Upper lobe of left lung (tissue), 6 donors: ENCODE data around the gene PRKAA1. TPM values are rescaled to one million over a fixed set of nuclear protein-coding genes. Genes with fewer than 3 reads are reported as not detected.

Experiments
- ATAC-seq, 2 donors: fragments of 200-7000 bp; cut with Tn5 transposase; one replicate each; pipeline ENCODE4 v1.9.1; 2022; ENCODE audit warnings: mild to moderate bottlenecking in 2 of 2, moderate library complexity in 2 of 2; ENCODE audit not compliant: low FRiP score in 2 of 2
- DNase-seq, 2 donors: peaks; one replicate each; pipeline ENCODE4 v3.0.0-alpha.2; 2019 to 2020
- H3K27ac ChIP-seq, 4 donors: fragments of 200-600 bp; sonication (generic); one replicate each; pipeline ENCODE4 v1.5.1; 2016 to 2019
- H3K27me3 ChIP-seq, 4 donors: fragments of 200-600 bp; sonication (generic); one replicate each; pipeline ENCODE4 v1.5.1; 2017 to 2019
- H3K36me3 ChIP-seq, 4 donors: fragments of 200-600 bp; sonication (generic); one replicate each; pipeline ENCODE4 v1.5.1; 2016 to 2019
- H3K4me1 ChIP-seq, 4 donors: fragments of 200-600 bp; sonication (generic); one replicate each; pipeline ENCODE4 v1.5.1; 2018 to 2019
- H3K4me3 ChIP-seq, 4 donors: fragments of 200-600 bp; sonication (generic); one replicate each; pipeline ENCODE4 v1.5.1; 2017 to 2019; ENCODE audit warnings: mild to moderate bottlenecking in 2 of 4, moderate library complexity in 1 of 4
- H3K9me3 ChIP-seq, 4 donors: fragments of 200-600 bp; sonication (generic); one replicate each; pipeline ENCODE4 v1.5.1; 2018 to 2019
- EP300 ChIP-seq, 4 donors: sonication (generic); formaldehyde crosslinking; IDR thresholded peaks; one replicate each; pipeline ENCODE4 v1.5.1; 2017; ENCODE audit warnings: antibody characterized with exemption in 4 of 4, control low read depth in 2 of 4
- POLR2A ChIP-seq, 4 donors: fragments of 450-650 bp; IDR thresholded peaks; one replicate each; pipeline ENCODE4 v1.5.1; 2016 to 2017; ENCODE audit warnings: antibody characterized with exemption in 4 of 4, mild to moderate bottlenecking in 2 of 4
- POLR2AphosphoS5 ChIP-seq, 2 donors: sonication (generic); formaldehyde crosslinking; IDR thresholded peaks; one replicate each; pipeline ENCODE4 v1.5.1; 2017; ENCODE audit warnings: antibody characterized with exemption in 2 of 2
- WGBS, 2 donors: methylation state at CpG; one replicate each; pipeline ENCODE4 v1.1.5; 2017 to 2018; 5-methylcytosine and 5-hydroxymethylcytosine counted together
- total RNA-seq, 6 donors: library from RNA; depleted of rRNA in 4 of 6; stranded (reverse); fragments of >200 nt in 4 of 6; gene quantifications; one replicate each; pipeline versions ENCODE4 v1.1.0 to v1.2.1, GENCODE V29; 2016 to 2021
- TF ChIP-seq, protein P1 (sequence below), 6 experiments: fragments of 450-650 bp in 4 of 6; fragments of 200-600 bp in 2 of 6; sonication (generic) in 2 of 6; IDR thresholded peaks; one replicate each; pipeline ENCODE4 v1.5.1; 2016 to 2019; ENCODE audit warnings: antibody characterized with exemption in 6 of 6
- donor health status: DM: no; HTN: no; CAD: no; lungs with moderate emphysema.
- donor health status: DM: no; HTN: yes; CAD: no; lungs with severe emphysema.

Gene PRKAA1
- total RNA-seq, 6 donors from 2014 or later: 53.9 to 94.7 (median 74.5) TPM

DNA sequence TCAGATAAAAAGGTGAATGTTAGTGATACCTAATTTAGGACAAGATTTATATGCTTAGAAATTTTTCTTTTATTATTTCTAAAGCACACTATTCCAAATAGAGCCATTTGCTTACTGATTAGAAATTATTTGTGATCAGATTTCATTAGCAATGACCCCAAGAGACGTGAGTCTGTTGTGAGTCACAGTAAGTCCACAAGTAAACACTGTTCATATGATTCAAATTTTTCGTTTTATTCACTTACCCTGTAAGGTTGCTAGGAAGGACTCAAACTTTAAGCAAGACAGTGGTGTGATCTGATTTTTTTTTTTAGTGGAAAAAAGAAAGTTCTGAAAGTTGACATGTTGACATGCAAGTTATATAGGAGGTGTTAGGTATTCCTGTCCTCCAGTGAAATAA, 44.2 kb upstream of the PRKAA1 start:
- 26 to 35% methylated on average over 2 of the region's 2 CpGs for WGBS, 2 donors
- H3K9me3 ChIP-seq: no peaks in the 10 kb centered on the region
- H3K27ac ChIP-seq: peak overlapping the region; percentile 75 to 90 (median 86)
- no peak for TF ChIP-seq EP300 (IDR thresholded peaks at IDR 0.05)
- no peak for TF ChIP-seq POLR2A (IDR thresholded peaks at IDR 0.05)
- no peak for TF ChIP-seq POLR2AphosphoS5 (IDR thresholded peaks at IDR 0.05)
- TF ChIP-seq, protein P1, sequence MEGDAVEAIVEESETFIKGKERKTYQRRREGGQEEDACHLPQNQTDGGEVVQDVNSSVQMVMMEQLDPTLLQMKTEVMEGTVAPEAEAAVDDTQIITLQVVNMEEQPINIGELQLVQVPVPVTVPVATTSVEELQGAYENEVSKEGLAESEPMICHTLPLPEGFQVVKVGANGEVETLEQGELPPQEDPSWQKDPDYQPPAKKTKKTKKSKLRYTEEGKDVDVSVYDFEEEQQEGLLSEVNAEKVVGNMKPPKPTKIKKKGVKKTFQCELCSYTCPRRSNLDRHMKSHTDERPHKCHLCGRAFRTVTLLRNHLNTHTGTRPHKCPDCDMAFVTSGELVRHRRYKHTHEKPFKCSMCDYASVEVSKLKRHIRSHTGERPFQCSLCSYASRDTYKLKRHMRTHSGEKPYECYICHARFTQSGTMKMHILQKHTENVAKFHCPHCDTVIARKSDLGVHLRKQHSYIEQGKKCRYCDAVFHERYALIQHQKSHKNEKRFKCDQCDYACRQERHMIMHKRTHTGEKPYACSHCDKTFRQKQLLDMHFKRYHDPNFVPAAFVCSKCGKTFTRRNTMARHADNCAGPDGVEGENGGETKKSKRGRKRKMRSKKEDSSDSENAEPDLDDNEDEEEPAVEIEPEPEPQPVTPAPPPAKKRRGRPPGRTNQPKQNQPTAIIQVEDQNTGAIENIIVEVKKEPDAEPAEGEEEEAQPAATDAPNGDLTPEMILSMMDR (IDR thresholded peaks at IDR 0.05): no peak
- peak overlapping the region; percentile 34 to 59 (median 42) for H3K4me3 ChIP-seq
- peaks cover 10 to 26% (median 19%) of the 10 kb centered on the region in 4 donors for H3K4me1 ChIP-seq
- H3K36me3 ChIP-seq: peaks cover 0 to 15% (median 3%) of the 10 kb centered on the region in 4 donors
- H3K27me3 ChIP-seq: no peaks in the 10 kb centered on the region
- ATAC-seq (peak in 1 of 2 donors; percentile 64), DNase-seq (no peak)

DNA sequence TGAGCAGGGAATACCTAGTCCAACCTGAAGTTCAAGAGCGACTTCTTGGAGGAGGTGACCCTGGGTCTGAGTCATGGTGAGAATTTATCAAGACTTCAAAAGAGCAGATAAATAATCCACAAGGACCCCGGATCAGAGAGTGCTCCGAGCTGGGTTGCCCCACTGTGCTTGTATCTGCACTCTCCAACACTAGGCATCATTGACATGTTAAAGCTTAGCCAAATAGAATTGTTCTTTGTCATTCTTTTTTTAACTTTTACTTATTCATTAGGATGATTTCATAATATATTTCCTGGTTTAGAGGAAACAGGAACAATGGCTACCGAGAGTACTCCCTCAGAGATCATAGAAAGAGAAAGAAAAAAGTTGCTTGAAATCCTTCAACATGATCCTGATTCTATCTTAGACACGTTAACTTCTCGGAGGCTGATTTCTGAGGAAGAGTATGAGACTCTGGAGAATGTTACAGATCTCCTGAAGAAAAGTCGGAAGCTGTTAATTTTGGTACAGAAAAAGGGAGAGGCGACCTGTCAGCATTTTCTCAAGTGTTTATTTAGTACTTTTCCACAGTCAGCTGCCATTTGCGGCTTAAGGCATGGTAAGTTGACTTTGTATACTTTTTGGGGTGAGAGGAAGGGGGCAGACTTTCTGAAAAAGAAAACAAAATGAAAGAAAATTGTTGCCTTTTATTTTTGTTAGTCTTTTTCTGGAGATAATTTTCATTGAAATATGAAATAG, 43.1 kb upstream of the PRKAA1 start, which contains the start of gene CARD6:
TSS of gene CARD6 (plus strand) at position 300 of the 738 bp plus-strand sequence. CDS start at position 316, 16 bp downstream.
- Histone ChIP-seq H3K27ac (peak within 1 kb of the TSS; percentile 75 to 90 (median 86)), H3K4me3 (peak within 1 kb of the TSS; percentile 34 to 59 (median 42)), H3K36me3 (peaks cover 0 to 13% (median 2%) of the 10 kb centered on the region in 4 donors), H3K27me3 (no peaks in the 10 kb centered on the region), H3K4me1 (peaks cover 10 to 26% (median 19%) of the 10 kb centered on the region in 4 donors), H3K9me3 (no peaks in the 10 kb centered on the region)
- 7 to 11% methylated on average over 9 of the region's 9 CpGs for WGBS, 2 donors
- TF ChIP-seq EP300 (IDR thresholded peaks at IDR 0.05) (peak in 1 of 4 donors; percentile 20), POLR2A (IDR thresholded peaks at IDR 0.05) (peak in 1 of 4 donors; percentile 46), POLR2AphosphoS5 (IDR thresholded peaks at IDR 0.05) (peak in 1 of 2 donors; percentile 32)
- TF ChIP-seq, protein P1 (IDR thresholded peaks at IDR 0.05): peak in 1 of 6 experiments; percentile 23
- ATAC-seq (peak; percentile 63 to 82), DNase-seq (peak in 1 of 2 donors; percentile 40)

DNA sequence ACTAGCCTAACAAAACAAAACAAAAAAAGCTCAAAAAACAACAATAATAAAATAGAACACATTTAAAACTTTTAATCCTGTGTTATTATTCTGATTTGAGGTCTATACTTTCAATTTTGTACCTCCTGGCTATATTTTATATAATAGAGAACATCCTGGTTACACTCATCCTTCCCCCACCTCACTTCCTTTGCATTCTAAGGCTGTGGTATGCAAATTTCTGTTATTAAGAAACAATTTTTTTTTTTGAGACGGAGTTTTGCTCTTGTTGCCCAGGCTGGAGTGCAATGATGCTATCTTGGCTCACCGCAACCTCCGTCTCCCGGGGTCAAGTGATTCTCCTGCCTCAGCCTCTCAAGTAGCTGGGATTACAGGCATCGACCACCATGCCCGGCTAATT, 39.9 kb upstream of the PRKAA1 start:
- TF ChIP-seq, protein P1 (IDR thresholded peaks at IDR 0.05): no peak
- TF ChIP-seq EP300 (IDR thresholded peaks at IDR 0.05): no peak
- TF ChIP-seq POLR2AphosphoS5 (IDR thresholded peaks at IDR 0.05): no peak
- TF ChIP-seq POLR2A (IDR thresholded peaks at IDR 0.05): no peak
- H3K4me3 ChIP-seq: no peak overlapping the region
- no peak for ATAC-seq
- no peak overlapping the region for H3K27ac ChIP-seq
- H3K36me3 ChIP-seq: peaks cover 0 to 10% (median 9%) of the 10 kb centered on the region in 4 donors
- no peak for DNase-seq
- H3K4me1 ChIP-seq: peaks cover 24 to 35% (median 28%) of the 10 kb centered on the region in 4 donors
- no peaks in the 10 kb centered on the region for H3K9me3 ChIP-seq
- H3K27me3 ChIP-seq: no peaks in the 10 kb centered on the region
- 83 to 91% methylated on average over 6 of the region's 6 CpGs for WGBS, 2 donors

DNA sequence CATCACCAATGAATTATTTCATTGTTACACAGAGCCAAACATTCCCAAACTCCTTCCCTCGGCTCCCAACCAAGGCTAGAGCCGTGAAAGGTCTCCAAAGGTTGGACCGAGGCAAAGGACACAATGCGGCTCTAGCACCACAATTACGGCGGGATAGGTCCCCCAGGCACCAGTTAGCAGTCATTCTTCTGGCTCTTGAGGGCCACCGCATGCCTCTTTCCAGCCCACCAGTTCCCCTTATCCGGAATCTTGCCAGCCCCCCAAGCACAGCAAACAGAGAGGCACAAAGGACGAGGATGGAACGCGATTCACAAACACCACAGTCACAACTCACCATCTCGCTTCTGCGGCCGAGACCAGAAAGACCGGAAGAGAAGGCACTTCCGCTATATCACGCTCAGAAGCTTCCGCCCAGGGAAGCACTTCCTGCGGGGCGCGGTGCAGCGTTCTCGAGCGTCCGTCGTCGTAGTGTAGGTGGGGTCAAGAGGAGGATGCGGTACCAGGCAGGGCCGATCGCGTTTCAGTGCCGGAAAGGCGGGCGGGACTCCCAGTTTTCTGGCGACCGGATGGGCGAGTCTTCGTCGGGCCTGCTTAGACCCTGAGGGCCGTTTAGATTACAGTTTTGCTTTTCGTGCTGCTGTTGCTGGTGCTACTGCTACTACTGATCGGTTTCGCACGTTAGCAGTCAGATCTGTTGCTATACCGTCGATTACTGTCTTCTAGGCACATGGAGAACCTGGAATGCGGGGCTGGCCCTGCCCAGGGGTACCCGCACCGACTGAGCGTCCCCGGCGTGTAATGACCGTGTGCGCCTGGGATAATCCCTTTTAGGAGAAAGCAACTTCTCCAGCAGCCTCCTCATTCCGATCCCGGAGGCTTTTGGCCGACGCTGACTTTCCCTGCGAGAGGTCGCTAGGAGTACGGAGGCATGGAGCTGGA, 36.9 kb upstream of the PRKAA1 start, which contains the start of gene RPL37:
TSS of gene RPL37 (minus strand) at position 374 of the 939 bp plus-strand sequence. CDS start at position 337, 37 bp downstream.
- H3K36me3 ChIP-seq: peaks cover 24 to 40% (median 38%) of the 10 kb centered on the region in 4 donors
- WGBS, 2 donors: 3 to 35% methylated on average over 14 to 61 of the region's 61 CpGs
- ATAC-seq: peak; percentile 99 to 100
- peak; percentile 96 to 97 for DNase-seq
- TF ChIP-seq POLR2AphosphoS5 (IDR thresholded peaks at IDR 0.05): peak; percentile 97 to 99
- TF ChIP-seq EP300 (IDR thresholded peaks at IDR 0.05): peak in 2 of 4 donors; percentile 8 to 88
- TF ChIP-seq POLR2A (IDR thresholded peaks at IDR 0.05): peak in 3 of 4 donors; percentile 76 to 91 (median 82)
- TF ChIP-seq, protein P1 (IDR thresholded peaks at IDR 0.05): peak in 3 of 6 experiments; percentile 12 to 32 (median 12)
- H3K27ac ChIP-seq: peak within 1 kb of the TSS; percentile 95 to 99 (median 96)
- no peaks in the 10 kb centered on the region for H3K27me3 ChIP-seq
- no peaks in the 10 kb centered on the region for H3K9me3 ChIP-seq
- H3K4me1 ChIP-seq: peaks cover 23 to 31% (median 24%) of the 10 kb centered on the region in 4 donors
- H3K4me3 ChIP-seq: peak within 1 kb of the TSS; percentile 67 to 77 (median 70)
